ENCODE data around the gene SECISBP2L.

DNA sequence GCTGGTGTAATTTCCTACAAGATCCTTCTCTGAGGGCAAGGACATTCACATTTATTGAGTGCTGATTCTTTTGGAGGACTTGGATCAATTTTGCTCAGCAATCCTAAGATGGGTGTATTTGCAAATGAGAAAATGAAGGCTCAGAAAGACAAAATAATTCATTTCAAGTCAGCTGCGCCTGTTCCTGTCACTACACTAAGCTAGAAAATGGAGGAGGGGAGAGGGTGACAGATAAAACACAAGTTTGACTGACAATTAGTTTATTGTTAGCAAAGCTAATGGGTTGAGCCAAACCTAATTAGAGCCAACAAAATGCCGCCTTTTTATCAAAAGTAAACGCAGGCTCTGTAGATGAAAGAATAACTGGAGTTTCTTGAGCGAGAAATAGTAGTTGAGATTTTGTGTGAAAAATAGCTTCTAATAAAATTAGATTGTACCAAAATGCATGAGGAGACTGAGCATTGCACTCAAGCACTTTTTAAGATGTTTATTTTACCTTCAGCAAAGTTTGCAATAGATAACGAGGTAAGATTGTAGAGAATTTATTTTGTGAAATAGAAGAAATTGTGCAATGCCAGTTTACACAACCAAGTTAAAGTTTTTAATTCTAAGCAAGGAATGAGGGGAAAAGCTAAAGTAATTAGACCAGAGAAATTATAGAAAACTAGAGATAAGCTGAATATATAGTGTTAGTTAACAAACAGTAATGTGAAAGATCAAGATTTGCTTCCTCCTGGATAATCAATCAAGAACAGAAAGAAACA, 39.6 kb upstream of the SECISBP2L start:
- TF ChIP-seq, protein P1, sequence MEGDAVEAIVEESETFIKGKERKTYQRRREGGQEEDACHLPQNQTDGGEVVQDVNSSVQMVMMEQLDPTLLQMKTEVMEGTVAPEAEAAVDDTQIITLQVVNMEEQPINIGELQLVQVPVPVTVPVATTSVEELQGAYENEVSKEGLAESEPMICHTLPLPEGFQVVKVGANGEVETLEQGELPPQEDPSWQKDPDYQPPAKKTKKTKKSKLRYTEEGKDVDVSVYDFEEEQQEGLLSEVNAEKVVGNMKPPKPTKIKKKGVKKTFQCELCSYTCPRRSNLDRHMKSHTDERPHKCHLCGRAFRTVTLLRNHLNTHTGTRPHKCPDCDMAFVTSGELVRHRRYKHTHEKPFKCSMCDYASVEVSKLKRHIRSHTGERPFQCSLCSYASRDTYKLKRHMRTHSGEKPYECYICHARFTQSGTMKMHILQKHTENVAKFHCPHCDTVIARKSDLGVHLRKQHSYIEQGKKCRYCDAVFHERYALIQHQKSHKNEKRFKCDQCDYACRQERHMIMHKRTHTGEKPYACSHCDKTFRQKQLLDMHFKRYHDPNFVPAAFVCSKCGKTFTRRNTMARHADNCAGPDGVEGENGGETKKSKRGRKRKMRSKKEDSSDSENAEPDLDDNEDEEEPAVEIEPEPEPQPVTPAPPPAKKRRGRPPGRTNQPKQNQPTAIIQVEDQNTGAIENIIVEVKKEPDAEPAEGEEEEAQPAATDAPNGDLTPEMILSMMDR (IDR thresholded peaks at IDR 0.05; ENCODE audit: low read depth, low read length, poor library complexity, severe bottlenecking) = no peak
- no peak for TF ChIP-seq EZH2phosphoT487 (IDR thresholded peaks at IDR 0.05; ENCODE audit: borderline replicate concordance, low read length)
